H1 (cell line): Measurements from ENCODE around the gene SORCS3. TPM values are rescaled to one million over a fixed set of nuclear protein-coding genes. Genes with fewer than 3 reads are reported as not detected.

Experiments
- CTCF ChIA-PET: fragments of 300-600 bp; sonication (Branson Sonifier 250); formaldehyde crosslinking; loops from one replicate; lab custom pipeline; 2021; ENCODE audit not compliant: partially characterized antibody; lab: Charles Lee
- POLR2A ChIA-PET: fragments of 300-600 bp; sonication (Branson Sonifier 250); formaldehyde crosslinking; loops from one replicate; lab custom pipeline; 2021; ENCODE audit warnings: inconsistent platforms; ENCODE audit not compliant: partially characterized antibody; lab: Charles Lee
- DNase-seq, 2 experiments: peaks; one replicate each; pipeline versions ENCODE4 v3.0.0 to v3.0.0-alpha.2; 2010 to 2022; ENCODE audit warnings: low spot score in 2 of 2, low read depth in 1 of 2, mixed read lengths in 1 of 2
- FAIRE-seq: peaks from 2 replicates; lab custom pipeline; 2011; peaks lifted over from hg19 to GRCh38; lab: Jason Lieb, UNC
- H2AFZ ChIP-seq: 2 replicates; pipeline ENCODE4 v1.8.1; 2012; ENCODE audit warnings: low read length, inconsistent platforms
- H2AK5ac ChIP-seq: 2 replicates; pipeline ENCODE4 v1.6.1; 2013; ENCODE audit warnings: low read depth, low read length
- H2BK120ac ChIP-seq: replicated peaks from 2 replicates; pipeline ENCODE3; 2013; ENCODE audit warnings: low read depth, low read length, inconsistent platforms
- H2BK12ac ChIP-seq: 2 replicates; pipeline ENCODE4 v1.6.1; 2013; ENCODE audit warnings: low read depth, low read length
- H2BK15ac ChIP-seq: 2 replicates; pipeline ENCODE4 v1.6.1; 2013; ENCODE audit warnings: low read length
- H2BK20ac ChIP-seq: 2 replicates; pipeline ENCODE4 v1.6.1; 2013; ENCODE audit warnings: low read length
- H2BK5ac ChIP-seq: 2 replicates; pipeline ENCODE4 v1.6.1; 2013; ENCODE audit warnings: low read depth, low read length
- H3K14ac ChIP-seq: 2 replicates; pipeline ENCODE4 v1.6.1; 2013; ENCODE audit warnings: inconsistent platforms; ENCODE audit not compliant: insufficient read length
- H3K18ac ChIP-seq: 2 replicates; pipeline ENCODE4 v1.6.1; 2013; ENCODE audit warnings: low read length; ENCODE audit errors: extremely low read depth
- H3K23ac ChIP-seq: 2 replicates; pipeline ENCODE4 v1.6.1; 2013; ENCODE audit warnings: inconsistent platforms; ENCODE audit not compliant: insufficient read length
- H3K23me2 ChIP-seq: 2 replicates; pipeline ENCODE4 v1.6.1; 2013; ENCODE audit warnings: low read depth, low read length
- H3K27ac ChIP-seq: 2 replicates; pipeline ENCODE4 v1.6.1; 2011; ENCODE audit warnings: low read depth, low read length, inconsistent platforms
- H3K27me3 ChIP-seq, 4 experiments: replicated peaks in 1 of 4; 1 replicate in 1 of 4; 2 replicates in 3 of 4; pipeline versions ENCODE4 v1.6.1 to v1.8.1; 2011 to 2013; ENCODE audit warnings: low read length in 3 of 4, mild to moderate bottlenecking in 3 of 4, inconsistent platforms in 2 of 4, mixed read lengths in 2 of 4, moderate library complexity in 1 of 4; ENCODE audit not compliant: control insufficient read depth in 3 of 4, insufficient read depth in 3 of 4; ENCODE audit errors: extremely low read depth in 1 of 4
- H3K36me3 ChIP-seq, 4 experiments: 2 replicates each; pipeline versions ENCODE4 v1.6.1 to v1.8.1; 2011 to 2013; ENCODE audit warnings: mild to moderate bottlenecking in 4 of 4, low read length in 3 of 4, moderate library complexity in 2 of 4, control low read depth in 1 of 4, inconsistent platforms in 1 of 4; ENCODE audit not compliant: insufficient read depth in 4 of 4, control insufficient read depth in 2 of 4
- H3K4ac ChIP-seq: replicated peaks from 2 replicates; pipeline ENCODE3; 2013; ENCODE audit warnings: low read length, low read depth, mixed read lengths, inconsistent platforms; ENCODE audit not compliant: insufficient read length
- H3K4me1 ChIP-seq, 4 experiments: replicated peaks in 1 of 4; 1 replicate in 1 of 4; 2 replicates in 3 of 4; pipeline versions ENCODE4 v1.6.1 to v1.8.1; 2011 to 2013; ENCODE audit warnings: low read length in 3 of 4, inconsistent platforms in 2 of 4, mixed read lengths in 1 of 4; ENCODE audit not compliant: insufficient read depth in 4 of 4, control insufficient read depth in 3 of 4
- H3K4me2 ChIP-seq, 2 experiments: 2 replicates each; pipeline versions ENCODE4 v1.6.1 to v1.8.1; 2011 to 2013; ENCODE audit warnings: low read depth in 2 of 2, low read length in 2 of 2, control low read depth in 1 of 2, inconsistent platforms in 1 of 2, mild to moderate bottlenecking in 1 of 2; ENCODE audit not compliant: insufficient read depth in 1 of 2
- H3K4me3 ChIP-seq, 4 experiments: fragments of 200-600, 300-600 bp in 1 of 4; sonication (generic), shearing (Covaris generic), sonication (Bioruptor Twin) in 1 of 4; 2 replicates each; pipeline versions ENCODE4 v1.5.1 to v1.8.1; 2011 to 2016; ENCODE audit warnings: low read length in 4 of 4, low read depth in 3 of 4, control low read depth in 2 of 4, inconsistent platforms in 2 of 4, mild to moderate bottlenecking in 2 of 4, mixed read lengths in 1 of 4, moderate library complexity in 1 of 4; ENCODE audit not compliant: insufficient read depth in 2 of 4; ENCODE audit errors: extremely low read depth in 1 of 4
- H3K56ac ChIP-seq: replicated peaks from 2 replicates; pipeline ENCODE3; 2013; ENCODE audit warnings: low read depth, mild to moderate bottlenecking, mixed read lengths, low read length, inconsistent platforms; ENCODE audit not compliant: insufficient read length
- H3K79me1 ChIP-seq: 2 replicates; pipeline ENCODE4 v1.6.1; 2013; ENCODE audit warnings: low read depth, low read length, control low read depth
- H3K79me2 ChIP-seq, 2 experiments: 2 replicates each; pipeline versions ENCODE4 v1.6.1 to v1.8.1; 2012 to 2013; ENCODE audit warnings: low read length in 2 of 2, mild to moderate bottlenecking in 2 of 2, inconsistent platforms in 1 of 2; ENCODE audit not compliant: insufficient read depth in 2 of 2, control insufficient read depth in 1 of 2
- H3K9ac ChIP-seq, 4 experiments: replicated peaks in 1 of 4; 1 replicate in 1 of 4; 2 replicates in 3 of 4; pipeline versions ENCODE4 v1.6.1 to v1.8.1; 2011 to 2013; ENCODE audit warnings: low read depth in 3 of 4, low read length in 3 of 4, control low read depth in 2 of 4, mild to moderate bottlenecking in 2 of 4, moderate library complexity in 2 of 4, inconsistent platforms in 1 of 4; ENCODE audit errors: extremely low read depth in 1 of 4
- H3K9me3 ChIP-seq, 2 experiments: 2 replicates each; pipeline versions ENCODE4 v1.6.1 to v1.8.1; 2012 to 2013; ENCODE audit warnings: mild to moderate bottlenecking in 2 of 2, moderate library complexity in 2 of 2, control low read depth in 1 of 2, inconsistent platforms in 1 of 2, low read depth in 1 of 2, low read length in 1 of 2, mixed read lengths in 1 of 2; ENCODE audit not compliant: insufficient read depth in 2 of 2
- H4K20me1 ChIP-seq, 2 experiments: replicated peaks in 1 of 2; 2 replicates each; pipeline versions ENCODE3 to v1.8.1; 2011 to 2013; ENCODE audit warnings: inconsistent platforms in 2 of 2, low read length in 2 of 2, mild to moderate bottlenecking in 1 of 2; ENCODE audit not compliant: insufficient read depth in 2 of 2, control insufficient read depth in 1 of 2
- H4K5ac ChIP-seq: 2 replicates; pipeline ENCODE4 v1.6.1; 2013; ENCODE audit warnings: low read length, low read depth, mixed read lengths, inconsistent platforms; ENCODE audit not compliant: insufficient read length
- H4K8ac ChIP-seq: 2 replicates; pipeline ENCODE4 v1.8.0; 2013; ENCODE audit warnings: mild to moderate bottlenecking, moderate library complexity, low read length, inconsistent platforms; ENCODE audit not compliant: insufficient read depth; ENCODE audit errors: extremely low read depth
- H4K91ac ChIP-seq: replicated peaks from 2 replicates; pipeline ENCODE3; 2013; ENCODE audit warnings: low read length, mixed read lengths, inconsistent platforms; ENCODE audit not compliant: insufficient read length
- GTF2F1 ChIP-seq: IDR thresholded peaks from 2 replicates; pipeline ENCODE4 v1.6.1; 2012; ENCODE audit warnings: low read depth, low read length, improper control_type of control experiment, borderline replicate concordance
- RBBP5 ChIP-seq: IDR thresholded peaks from 2 replicates; pipeline ENCODE4 v1.7.1; 2012; ENCODE audit warnings: low read depth, mild to moderate bottlenecking, inconsistent platforms, low read length, moderate library complexity, borderline replicate concordance
- SRF ChIP-seq: IDR thresholded peaks from 2 replicates; pipeline ENCODE4 v1.6.1; 2011; ENCODE audit warnings: mild to moderate bottlenecking, low read depth, low read length, moderate library complexity
- WGBS, 2 experiments: shearing (Covaris generic) in 1 of 2; methylation state at CpG; one replicate each; pipeline versions ENCODE4 v1.1.6 to v1.1.7; 2013 to 2015; ENCODE audit warnings: low lambda C conversion rate in 2 of 2, mixed read lengths in 2 of 2, inconsistent platforms in 1 of 2, low coverage in 1 of 2, missing lambda C conversion rate in 1 of 2; ENCODE audit not compliant: insufficient replicate concordance in 2 of 2, insufficient coverage in 1 of 2, insufficient read length in 1 of 2; ENCODE audit errors: extremely low coverage in 1 of 2, missing lambda C conversion rate in 1 of 2; 5-methylcytosine and 5-hydroxymethylcytosine counted together
- polyA plus RNA-seq, 7 experiments: library from polyadenylated mRNA; depleted of rRNA in 3 of 7; stranded (reverse) in 5 of 7; unstranded in 2 of 7; fragments of >200 nt in 5 of 7; fragments of 200-250 nt in 2 of 7; gene quantifications; 1 replicate in 5 of 7; 2 replicates in 1 of 7; 4 replicates in 1 of 7; pipeline versions ENCODE4 v1.2.1 to v1.2.3, GENCODE V29; 2011 to 2013; ENCODE audit warnings: missing spikeins in 2 of 7, mixed read lengths in 2 of 7
- total RNA-seq: library from RNA; stranded (reverse); fragmentation: NEBNext Ultra II Directional; extraction: Animal tissue kit (Norgen Biotek cat#: 25700); gene quantifications from 2 replicates; pipeline ENCODE4 v1.2.1, GENCODE V29; 2021

Gene SORCS3
- total and polyA plus RNA-seq, 2 of the 8 experiments (the other 6 are each of a cell fraction or from before 2014, with no cell fraction given): 0.26 to 0.88 TPM

GRCh38 chr10:105262666-105263065 lies 621.6 kb downstream of the SORCS3 start:
- CTCF ChIA-PET: no interaction called here
- no peak for FAIRE-seq
- H2BK120ac ChIP-seq: no peak overlapping the region

More at GRCh38 chr10:105262666-105263065, 621.6 kb downstream of the SORCS3 start:
- Histone ChIP-seq H4K5ac (no peak overlapping the region), H3K56ac (no peak overlapping the region), H3K9me3 (no peaks in the 10 kb centered on the region), H2BK15ac (no peak overlapping the region), H3K18ac (no peak overlapping the region), H3K4me2 (no peak overlapping the region), H2AFZ (no peak overlapping the region), H2BK12ac (no peak overlapping the region), H3K79me1 (no peaks in the 10 kb centered on the region), H2BK20ac (no peak overlapping the region), H4K8ac (no peak overlapping the region), H2BK5ac (no peak overlapping the region), H3K4me3 (no peak overlapping the region), H3K27ac (no peak overlapping the region), H3K27me3 (no peaks in the 10 kb centered on the region), H3K4ac (no peak overlapping the region), H3K4me1 (peaks cover 0 to 4% (median 3%) of the 10 kb centered on the region in 4 experiments; a peak in 3 of 7 replicates), H3K36me3 (no peaks in the 10 kb centered on the region), H3K23ac (no peak overlapping the region), H4K20me1 (no peaks in the 10 kb centered on the region), H3K14ac (no peak overlapping the region), H3K23me2 (no peaks in the 10 kb centered on the region), H2AK5ac (no peak overlapping the region), H3K9ac (no peak overlapping the region), H3K79me2 (no peaks in the 10 kb centered on the region), H4K91ac (no peak overlapping the region)
- TF ChIP-seq SRF (no peak), RBBP5 (no peak), GTF2F1 (no peak)
- no peak for DNase-seq
- POLR2A ChIA-PET: no interaction called here
- 86% methylated on average over 2 of the region's 2 CpGs; no CpG with 5 or more reads in 1 of the 2 experiments for WGBS, 2 experiments
